NCI-H226 (cell line): ENCODE measurements around the gene LRRC53.

ENCODE experiments used
- DNase-seq: peaks from one replicate; pipeline ENCODE4 v3.0.0-alpha.2; 2015

LRRC53 gene

GRCh38 chr1:74432325-74432724 is 80.1 kb downstream of the LRRC53 start:
- DNase-seq = no peak

GRCh38 chr1:74431531-74431930 is 80.9 kb downstream of the LRRC53 start:
- DNase-seq = no peak

- DNase-seq = no peak
Observed at GRCh38 chr1:74430342-74430934, 82.0 kb downstream of the LRRC53 start.

GRCh38 chr1:74429580-74429979 is 82.8 kb downstream of the LRRC53 start:
- no peak for DNase-seq

GRCh38 chr1:74427681-74428080 is 84.7 kb downstream of the LRRC53 start:
- DNase-seq = no peak

- DNase-seq = no peak
Observed at GRCh38 chr1:74426208-74426937, 86.0 kb downstream of the LRRC53 start.

GRCh38 chr1:74425676-74426075 is 86.7 kb downstream of the LRRC53 start:
- no peak for DNase-seq

GRCh38 chr1:74423471-74423870 is 88.9 kb downstream of the LRRC53 start:
- no peak for DNase-seq

- no peak for DNase-seq
Observed at GRCh38 chr1:74422421-74423292, 89.8 kb downstream of the LRRC53 start.

- DNase-seq = no peak
Observed at GRCh38 chr1:74420467-74420866, 91.9 kb downstream of the LRRC53 start.
